MCF 10A (cell line): Measurements from ENCODE around the gene MAK. TPM values are rescaled to one million over a fixed set of nuclear protein-coding genes. Genes with fewer than 3 reads are reported as not detected.
A peak's percentile ranks its signal among the peaks of the same experiment; 100 is the strongest.

ENCODE experiments used
- BruUV-seq: library from RNA; stranded (reverse); fragments of 400-500 nt; replicated peaks from 2 replicates; lab custom pipeline; 2021; lab: Mats Ljungman, UMichigan
- CTCF ChIA-PET: fragments of 300-600 bp; sonication (Branson Sonifier 250); formaldehyde crosslinking; extraction: SDS; loops from one replicate; lab custom pipeline; 2021; ENCODE audit warnings: antibody characterized with exemption, inconsistent platforms; lab: Yijun Ruan, JAX
- POLR2A ChIA-PET: fragments of 300-600, 350-650 bp; sonication (Branson Sonifier 250); formaldehyde crosslinking; extraction: SDS; loops from one replicate; lab custom pipeline; 2020; ENCODE audit warnings: antibody characterized with exemption, inconsistent platforms; lab: Yijun Ruan, JAX
- DNase-seq: peaks from one replicate; pipeline ENCODE4 v3.0.0-alpha.2; 2018; ENCODE audit not compliant: unreplicated experiment
- H3K27ac Mint-ChIP-seq: one replicate; pipeline ENCODE4 v1.8.0; 2022; ENCODE audit warnings: mild to moderate bottlenecking, low read depth, mixed read lengths; ENCODE audit not compliant: unreplicated experiment
- H3K27me3 Mint-ChIP-seq: one replicate; pipeline ENCODE4 v1.8.0; 2022; ENCODE audit warnings: mixed read lengths; ENCODE audit not compliant: insufficient read depth, unreplicated experiment
- H3K36me3 Mint-ChIP-seq: one replicate; pipeline ENCODE4 v1.8.0; 2022; ENCODE audit warnings: mild to moderate bottlenecking, moderate library complexity, mixed read lengths; ENCODE audit not compliant: insufficient read depth, unreplicated experiment
- H3K4me1 Mint-ChIP-seq: one replicate; pipeline ENCODE4 v1.8.0; 2022; ENCODE audit warnings: mixed read lengths; ENCODE audit not compliant: insufficient read depth, unreplicated experiment
- H3K4me3 Mint-ChIP-seq: one replicate; pipeline ENCODE4 v1.8.0; 2022; ENCODE audit warnings: mild to moderate bottlenecking, moderate library complexity, mixed read lengths; ENCODE audit not compliant: unreplicated experiment
- H3K9me3 Mint-ChIP-seq: one replicate; pipeline ENCODE4 v1.8.0; 2022; ENCODE audit warnings: mixed read lengths; ENCODE audit not compliant: unreplicated experiment
- CTCF ChIP-seq: fragments of 200-600 bp; IDR thresholded peaks from one replicate; pipeline ENCODE4 v1.8.0; 2022; ENCODE audit warnings: antibody characterized with exemption, mild to moderate bottlenecking; ENCODE audit not compliant: unreplicated experiment
- intact Hi-C: fragments of 100-400 bp; cut with micrococcal nuclease; formaldehyde crosslinking; loops from 2 replicates; pipeline ENCODE4 v1.14.1; 2022
- total RNA-seq: library from RNA; stranded (reverse); gene quantifications from 2 replicates; pipeline ENCODE4 v1.2.3, GENCODE V29; 2022

The MAK gene
- total RNA-seq, 1 experiment from 2014 or later: not detected

GRCh38 chr6:10809098-10809497 lies 29.2 kb downstream of the MAK start:
- Mint-ChIP-seq H3K4me1 (no peaks in the 10 kb centered on the region), H3K27me3 (no peaks in the 10 kb centered on the region), H3K4me3 (no peak overlapping the region), H3K9me3 (no peaks in the 10 kb centered on the region), H3K36me3 (no peaks in the 10 kb centered on the region), H3K27ac (no peak overlapping the region)
- POLR2A ChIA-PET: no interaction called here
- no peak for TF ChIP-seq CTCF
- peak; percentile 4 for DNase-seq
- intact Hi-C loops: no loop called here
- BruUV-seq: no TSS peak
- CTCF ChIA-PET: no interaction called here

- no peaks in the 10 kb centered on the region for H3K4me1 Mint-ChIP-seq
- ChIA-PET CTCF (interaction anchor here (0.6 kb wide), 1 partner anchor 1916 kb away, joined by 3 read pairs; no protein-coding TSS in a partner anchor), POLR2A (no interaction called here)
- no TSS peak for BruUV-seq
- no peak overlapping the region for H3K27ac Mint-ChIP-seq
- TF ChIP-seq CTCF: no peak
- H3K27me3 Mint-ChIP-seq: no peaks in the 10 kb centered on the region
- no peak overlapping the region for H3K4me3 Mint-ChIP-seq
- H3K36me3 Mint-ChIP-seq: no peaks in the 10 kb centered on the region
- DNase-seq: no peak
- intact Hi-C loops: no loop called here
- H3K9me3 Mint-ChIP-seq: no peaks in the 10 kb centered on the region
These were observed 30.0 kb downstream of the MAK start for GRCh38 chr6:10808376-10808775.

GRCh38 chr6:10801224-10801848 lies 37.0 kb downstream of the MAK start:
- peak overlapping the region; percentile 57 for H3K27ac Mint-ChIP-seq
- H3K4me1 Mint-ChIP-seq: peaks cover 8% of the 10 kb centered on the region
- no peaks in the 10 kb centered on the region for H3K9me3 Mint-ChIP-seq
- TF ChIP-seq CTCF: peak; percentile 96
- no peaks in the 10 kb centered on the region for H3K36me3 Mint-ChIP-seq
- no peaks in the 10 kb centered on the region for H3K27me3 Mint-ChIP-seq
- intact Hi-C loops: loop anchor here (1.0 to 5.0 kb wide), 5 partner anchors 41 to 323 kb away; partner anchors contain the start of genes C6orf52, PAK1IP1 and TMEM14C
- POLR2A ChIA-PET: interaction anchor here (0.7 to 1.2 kb wide), 5 partner anchors 53 to 1810 kb away, joined by 3 to 7 read pairs (median 4); partner anchors contain the start of genes C6orf52 and PAK1IP1
- peak; percentile 72 for DNase-seq
- CTCF ChIA-PET: interaction anchor here (0.7 to 3.7 kb wide), 27 partner anchors 8 to 695 kb away, joined by 3 to 41 read pairs (median 4); partner anchors contain the start of gene PAK1IP1
- H3K4me3 Mint-ChIP-seq: no peak overlapping the region
- no TSS peak for BruUV-seq

DNA sequence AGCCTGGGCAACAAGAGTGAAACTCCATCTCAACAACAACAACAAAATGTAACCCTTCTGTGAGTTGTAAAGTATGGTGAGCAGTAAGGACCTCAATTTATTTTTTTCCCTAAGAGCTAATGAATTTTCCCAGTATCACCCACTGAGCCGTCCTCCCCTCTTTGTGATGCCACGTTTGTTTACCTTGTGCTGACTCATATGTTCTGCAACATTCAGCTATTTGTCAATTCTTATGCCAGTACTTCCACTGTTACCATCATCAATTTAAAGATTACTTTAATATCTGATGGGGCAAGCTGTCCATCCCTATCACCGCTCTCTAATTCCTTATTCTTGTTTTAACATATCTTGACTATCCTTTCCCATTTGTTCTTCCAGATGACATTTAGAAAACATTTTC lies 37.5 kb downstream of the MAK start:
- no TSS peak for BruUV-seq
- Mint-ChIP-seq H3K36me3 (no peaks in the 10 kb centered on the region), H3K9me3 (no peaks in the 10 kb centered on the region), H3K4me1 (peaks cover 8% of the 10 kb centered on the region), H3K27ac (peak overlapping the region; percentile 57), H3K4me3 (no peak overlapping the region), H3K27me3 (no peaks in the 10 kb centered on the region)
- peak; percentile 76 for DNase-seq
- intact Hi-C loops: loop anchor here (1.0 to 5.0 kb wide), 5 partner anchors 41 to 323 kb away; partner anchors contain the start of genes C6orf52, PAK1IP1 and TMEM14C
- POLR2A ChIA-PET: interaction anchor here (0.6 to 1.2 kb wide), 7 partner anchors 53 to 1811 kb away, joined by 3 to 7 read pairs (median 4); partner anchors contain the start of genes C6orf52 and PAK1IP1
- CTCF ChIA-PET: interaction anchor here (0.5 to 3.7 kb wide), 12 partner anchors 10 to 381 kb away, joined by 3 to 41 read pairs (median 4); no protein-coding TSS in a partner anchor
- no peak for TF ChIP-seq CTCF
